A549 (cell line): ENCODE measurements around the gene C1orf35. TPM values are rescaled to one million over a fixed set of nuclear protein-coding genes. Genes with fewer than 3 reads are reported as not detected.

Experiments
- ATAC-seq, 2 experiments: fragments of 200-7000 bp in 1 of 2; fragments of >200 bp in 1 of 2; cut with Nextera tagmentation in 1 of 2; cut with Tn5 transposase in 1 of 2; 3 replicates each; pipeline versions ENCODE4 v1.8.0 to v1.9.1; 2018 to 2020; ENCODE audit warnings: mild to moderate bottlenecking in 1 of 2, moderate library complexity in 1 of 2
- CTCF ChIA-PET: fragments of 300-600 bp; sonication (Branson Sonifier 250); formaldehyde crosslinking; extraction: SDS; loops from one replicate; lab custom pipeline; 2021; ENCODE audit warnings: antibody characterized with exemption, inconsistent platforms; lab: Yijun Ruan, JAX
- POLR2A ChIA-PET: fragments of 350-600 bp; formaldehyde crosslinking; extraction: SDS; loops from one replicate; lab custom pipeline; 2021; ENCODE audit warnings: antibody characterized with exemption, inconsistent platforms; lab: Yijun Ruan, JAX
- DNase-seq, 2 experiments: peaks; one replicate each; pipeline versions ENCODE4 v3.0.0 to v3.0.0-alpha.2; 2011 to 2016; ENCODE audit warnings: low read depth in 1 of 2, low spot score in 1 of 2
- FAIRE-seq: peaks from 2 replicates; lab custom pipeline; 2011; peaks lifted over from hg19 to GRCh38; lab: Jason Lieb, UNC
- H3K27ac ChIP-seq, 2 experiments: fragments of >200 bp; sonication (Bioruptor Twin); formaldehyde crosslinking; 3 replicates each; pipeline ENCODE4 v1.5.1; 2016 to 2017
- H3K4me1 ChIP-seq: fragments of >200 bp; sonication (Bioruptor Twin); formaldehyde crosslinking; 3 replicates; pipeline ENCODE4 v1.6.1; 2016
- H3K4me2 ChIP-seq: fragments of >200 bp; sonication (Bioruptor Twin); formaldehyde crosslinking; 3 replicates; pipeline ENCODE4 v1.6.1; 2016
- H3K4me3 ChIP-seq: fragments of >200 bp; sonication (Bioruptor Twin); formaldehyde crosslinking; 3 replicates; pipeline ENCODE4 v1.5.1; 2016
- H3K9me3 ChIP-seq: fragments of >200 bp; sonication (Bioruptor Twin); formaldehyde crosslinking; 3 replicates; pipeline ENCODE4 v1.6.1; 2016
- BHLHE40 ChIP-seq: IDR thresholded peaks from 2 replicates; pipeline ENCODE4 v1.6.1; 2012; ENCODE audit warnings: low read depth, low read length, inconsistent platforms
- CBX2 ChIP-seq: fragments of 200-600 bp; sonication (generic); IDR thresholded peaks from 2 replicates; pipeline ENCODE4 v1.6.1; 2016; ENCODE audit warnings: low read depth, mild to moderate bottlenecking, borderline replicate concordance
- CBX8 ChIP-seq: fragments of 200-600 bp; sonication (generic); IDR thresholded peaks from 2 replicates; pipeline ENCODE4 v1.6.1; 2016
- CHD4 ChIP-seq: fragments of 200-600 bp; sonication (generic); IDR thresholded peaks from 2 replicates; pipeline ENCODE4 v1.6.1; 2016; ENCODE audit warnings: antibody characterized with exemption, mild to moderate bottlenecking, borderline replicate concordance
- ESRRA ChIP-seq: fragments of 150-350 bp; IDR thresholded peaks from 2 replicates; pipeline ENCODE4 v1.6.1; 2014; ENCODE audit warnings: mild to moderate bottlenecking, low read length, borderline replicate concordance
- FOSB ChIP-seq: fragments of 250-450 bp; sonication (Bioruptor Pico); IDR thresholded peaks from 2 replicates; pipeline ENCODE4 v1.5.0; 2020; ENCODE audit warnings: mild to moderate bottlenecking, moderate library complexity
- FOXS1 ChIP-seq: fragments of 250-450 bp; sonication (Bioruptor Pico); IDR thresholded peaks from 2 replicates; pipeline ENCODE4 v1.5.0; 2020; ENCODE audit warnings: mild to moderate bottlenecking, moderate library complexity
- HEYL ChIP-seq: fragments of 250-450 bp; sonication (Bioruptor Pico); IDR thresholded peaks from 2 replicates; pipeline ENCODE4 v1.8.0; 2021; ENCODE audit warnings: mild to moderate bottlenecking, moderate library complexity
- HOXA7 ChIP-seq: fragments of 250-450 bp; sonication (Bioruptor Pico); IDR thresholded peaks from 2 replicates; pipeline ENCODE4 v1.5.0; 2020; ENCODE audit warnings: mild to moderate bottlenecking, moderate library complexity
- HOXB5 ChIP-seq: fragments of 250-450 bp; sonication (Bioruptor Pico); IDR thresholded peaks from 2 replicates; pipeline ENCODE4 v1.5.0; 2020; ENCODE audit warnings: mild to moderate bottlenecking, moderate library complexity
- JUN ChIP-seq, 2 experiments: fragments of >200 bp; sonication (Bioruptor Twin); formaldehyde crosslinking; IDR thresholded peaks; 2 replicates in 1 of 2; 3 replicates in 1 of 2; pipeline ENCODE4 v1.6.1; 2016 to 2017
- JUNB ChIP-seq: fragments of >200 bp; sonication (Bioruptor Twin); formaldehyde crosslinking; IDR thresholded peaks from 2 replicates; pipeline ENCODE4 v1.6.1; 2016
- KDM1A ChIP-seq: fragments of 200-600 bp; sonication (generic); IDR thresholded peaks from 2 replicates; pipeline ENCODE4 v1.6.1; 2016; ENCODE audit warnings: low read depth, mild to moderate bottlenecking
- KDM5A ChIP-seq: fragments of 200-600 bp; sonication (generic); IDR thresholded peaks from 2 replicates; pipeline ENCODE4 v1.6.1; 2016; ENCODE audit warnings: antibody characterized with exemption, mild to moderate bottlenecking
- MAFK ChIP-seq: fragments of 450-650 bp; IDR thresholded peaks from 2 replicates; pipeline ENCODE4 v1.6.1; 2014; ENCODE audit not compliant: partially characterized antibody
- MYC ChIP-seq: IDR thresholded peaks from 2 replicates; pipeline ENCODE4 v1.6.1; 2012; ENCODE audit warnings: mild to moderate bottlenecking, inconsistent platforms, low read length, improper control_type of control experiment, borderline replicate concordance
- NPAS2 ChIP-seq: fragments of 250-450 bp; sonication (Bioruptor Pico); IDR thresholded peaks from 2 replicates; pipeline ENCODE4 v1.8.0; 2022; ENCODE audit warnings: mild to moderate bottlenecking, moderate library complexity, borderline replicate concordance
- NR3C1 ChIP-seq: fragments of >200 bp; sonication (Bioruptor Twin); formaldehyde crosslinking; IDR thresholded peaks from 3 replicates; pipeline ENCODE4 v1.6.1; 2017
- PHF8 ChIP-seq: fragments of 200-600 bp; sonication (generic); IDR thresholded peaks from 2 replicates; pipeline ENCODE4 v1.6.1; 2016; ENCODE audit warnings: low read depth, mild to moderate bottlenecking, antibody characterized with exemption, moderate library complexity, borderline replicate concordance
- POLR2A ChIP-seq: IDR thresholded peaks from 2 replicates; pipeline ENCODE4 v1.6.1; 2012; ENCODE audit warnings: mild to moderate bottlenecking, low read length
- POLR2AphosphoS2 ChIP-seq: conservative IDR thresholded peaks from 2 replicates; pipeline ENCODE4 v1.6.1; 2012; ENCODE audit warnings: low read length, improper control_type of control experiment, inconsistent platforms
- RAD21 ChIP-seq, 2 experiments: fragments of >200 bp in 1 of 2; sonication (Bioruptor Twin) in 1 of 2; formaldehyde crosslinking in 1 of 2; IDR thresholded peaks in 1 of 2; conservative IDR thresholded peaks in 1 of 2; 2 replicates in 1 of 2; 3 replicates in 1 of 2; pipeline ENCODE4 v1.6.1; 2012 to 2018; ENCODE audit warnings: inconsistent platforms in 1 of 2
- RCOR1 ChIP-seq: fragments of 150-350 bp; IDR thresholded peaks from 2 replicates; pipeline ENCODE4 v1.6.1; 2014; ENCODE audit warnings: antibody characterized with exemption, low read length, low read depth
- RFX5 ChIP-seq: fragments of 450-650 bp; IDR thresholded peaks from 2 replicates; pipeline ENCODE4 v1.7.1; 2014; ENCODE audit warnings: antibody characterized with exemption, mild to moderate bottlenecking, moderate library complexity
- RNF2 ChIP-seq: fragments of 200-600 bp; sonication (generic); IDR thresholded peaks from 2 replicates; pipeline ENCODE4 v1.6.1; 2016; ENCODE audit warnings: low read depth, mild to moderate bottlenecking, antibody characterized with exemption, moderate library complexity, borderline replicate concordance
- TFCP2L1 ChIP-seq: fragments of 250-450 bp; sonication (Bioruptor Pico); IDR thresholded peaks from 2 replicates; pipeline ENCODE4 v1.5.0; 2021; ENCODE audit warnings: mild to moderate bottlenecking
- ZC3H11A ChIP-seq: fragments of 450-650 bp; IDR thresholded peaks from 2 replicates; pipeline ENCODE4 v1.6.1; 2014; ENCODE audit warnings: antibody characterized with exemption, mild to moderate bottlenecking
- ZNF302 ChIP-seq: fragments of 250-450 bp; sonication (Bioruptor Pico); IDR thresholded peaks from 2 replicates; pipeline ENCODE4 v1.9.0; 2021; ENCODE audit warnings: inconsistent platforms, mild to moderate bottlenecking, moderate library complexity
- ZSCAN20 ChIP-seq: fragments of 250-450 bp; sonication (Bioruptor Pico); IDR thresholded peaks from 2 replicates; pipeline ENCODE4 v1.8.0; 2022; ENCODE audit warnings: mild to moderate bottlenecking, moderate library complexity
- WGBS: methylation state at CpG from one replicate; pipeline ENCODE4 v1.1.6; 2017; ENCODE audit errors: missing lambda C conversion rate; 5-methylcytosine and 5-hydroxymethylcytosine counted together
- polyA plus RNA-seq, 4 experiments: library from polyadenylated mRNA; depleted of rRNA in 3 of 4; stranded (reverse); fragments of >200 nt; fragmentation: RNase III in 1 of 4; extraction: RNeasy Plus Mini Kit Qiagen cat#74134 plus additional on column Dnase treatment in 1 of 4; gene quantifications; 2 replicates in 3 of 4; 3 replicates in 1 of 4; pipeline ENCODE4 v1.2.3, GENCODE V29; 2011 to 2017
- TF ChIP-seq, protein P1 (sequence below): fragments of >200 bp; sonication (Bioruptor Twin); formaldehyde crosslinking; IDR thresholded peaks from 3 replicates; pipeline ENCODE4 v1.6.1; 2016
- TF ChIP-seq, protein P2 (sequence below): fragments of 250-450 bp; sonication (Bioruptor Pico); IDR thresholded peaks from 2 replicates; pipeline ENCODE4 v1.5.0; 2020; ENCODE audit warnings: low read depth, mild to moderate bottlenecking, moderate library complexity
- TF ChIP-seq, protein P3 (sequence below): IDR thresholded peaks from 2 replicates; pipeline ENCODE4 v1.6.1; 2012; ENCODE audit warnings: low read depth, borderline replicate concordance
- TF ChIP-seq, protein P4 (sequence below): fragments of 250-450 bp; sonication (Bioruptor Pico); IDR thresholded peaks from 2 replicates; pipeline ENCODE4 v1.5.0; 2021; ENCODE audit warnings: mild to moderate bottlenecking, moderate library complexity, borderline replicate concordance
- TF ChIP-seq, protein P5 (sequence below): IDR thresholded peaks from 2 replicates; pipeline ENCODE4 v1.6.1; 2012
- TF ChIP-seq, protein P6 (sequence below): IDR thresholded peaks from 2 replicates; pipeline ENCODE4 v1.6.1; 2012

Gene C1orf35
- polyA plus RNA-seq, 2 of the 4 experiments (the other 2 are of a cell fraction): 9.8 to 28.9 TPM

DNA sequence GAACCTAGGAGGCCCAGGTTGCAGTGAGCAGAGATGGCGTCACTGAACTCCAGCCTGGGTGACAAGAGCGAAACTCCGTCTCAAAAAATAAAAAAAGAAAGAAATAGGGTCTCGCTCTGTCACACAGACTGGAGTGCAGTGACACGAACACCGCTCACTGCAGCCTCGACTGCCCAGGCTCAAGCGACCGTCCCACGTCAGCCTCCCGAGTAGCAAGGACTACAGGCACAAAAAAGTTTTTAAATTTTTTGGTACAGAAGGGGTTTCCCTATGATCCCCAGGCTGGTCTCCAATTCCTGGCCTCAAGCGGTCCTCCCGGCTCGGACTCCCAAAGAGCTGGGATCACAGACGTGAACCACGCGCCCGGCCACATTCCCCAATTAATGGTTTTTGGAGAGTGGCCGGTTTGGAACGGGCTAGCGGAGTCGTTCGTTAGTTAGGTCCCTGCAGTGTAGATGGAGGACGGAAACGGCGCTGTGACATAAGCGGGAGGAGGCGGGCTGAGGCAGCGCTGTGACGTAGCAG is 36.3 kb upstream of the C1orf35 start:
- no peak for DNase-seq
- no peaks in the 10 kb centered on the region for H3K9me3 ChIP-seq
- peak overlapping the region; percentile 65 for H3K4me3 ChIP-seq
- WGBS: 17% methylated on average over 30 of the region's 30 CpGs
- peaks cover 14% of the 10 kb centered on the region for H3K4me1 ChIP-seq
- no peak for FAIRE-seq
- peak overlapping the region; percentile 84 to 89 for H3K27ac ChIP-seq
- ChIA-PET CTCF (interaction anchor here (0.9 to 2.1 kb wide), 3 partner anchors 9 to 253 kb away, joined by 3 to 9 read pairs (median 3); no protein-coding TSS in a partner anchor), POLR2A (no interaction called here)
- TF ChIP-seq, protein P1, sequence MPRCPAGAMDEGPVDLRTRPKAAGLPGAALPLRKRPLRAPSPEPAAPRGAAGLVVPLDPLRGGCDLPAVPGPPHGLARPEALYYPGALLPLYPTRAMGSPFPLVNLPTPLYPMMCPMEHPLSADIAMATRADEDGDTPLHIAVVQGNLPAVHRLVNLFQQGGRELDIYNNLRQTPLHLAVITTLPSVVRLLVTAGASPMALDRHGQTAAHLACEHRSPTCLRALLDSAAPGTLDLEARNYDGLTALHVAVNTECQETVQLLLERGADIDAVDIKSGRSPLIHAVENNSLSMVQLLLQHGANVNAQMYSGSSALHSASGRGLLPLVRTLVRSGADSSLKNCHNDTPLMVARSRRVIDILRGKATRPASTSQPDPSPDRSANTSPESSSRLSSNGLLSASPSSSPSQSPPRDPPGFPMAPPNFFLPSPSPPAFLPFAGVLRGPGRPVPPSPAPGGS: 0 out of 3 replicates have a peak, but pooled peaks have one; percentile 30
- TF ChIP-seq, protein P2, sequence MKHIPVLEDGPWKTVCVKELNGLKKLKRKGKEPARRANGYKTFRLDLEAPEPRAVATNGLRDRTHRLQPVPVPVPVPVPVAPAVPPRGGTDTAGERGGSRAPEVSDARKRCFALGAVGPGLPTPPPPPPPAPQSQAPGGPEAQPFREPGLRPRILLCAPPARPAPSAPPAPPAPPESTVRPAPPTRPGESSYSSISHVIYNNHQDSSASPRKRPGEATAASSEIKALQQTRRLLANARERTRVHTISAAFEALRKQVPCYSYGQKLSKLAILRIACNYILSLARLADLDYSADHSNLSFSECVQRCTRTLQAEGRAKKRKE: no peak
- no peak for TF ChIP-seq RFX5
- TF ChIP-seq HEYL: no peak
- TF ChIP-seq CBX2: no peak
- no peak for TF ChIP-seq TFCP2L1 (CRISPR knock-in tag)
- no peak for TF ChIP-seq POLR2AphosphoS2
- TF ChIP-seq ZC3H11A: no peak
- TF ChIP-seq, protein P3, sequence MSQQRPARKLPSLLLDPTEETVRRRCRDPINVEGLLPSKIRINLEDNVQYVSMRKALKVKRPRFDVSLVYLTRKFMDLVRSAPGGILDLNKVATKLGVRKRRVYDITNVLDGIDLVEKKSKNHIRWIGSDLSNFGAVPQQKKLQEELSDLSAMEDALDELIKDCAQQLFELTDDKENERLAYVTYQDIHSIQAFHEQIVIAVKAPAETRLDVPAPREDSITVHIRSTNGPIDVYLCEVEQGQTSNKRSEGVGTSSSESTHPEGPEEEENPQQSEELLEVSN: no peak
- TF ChIP-seq MAFK: no peak
- TF ChIP-seq CBX8: no peak
- TF ChIP-seq MYC: no peak
- TF ChIP-seq NR3C1: no peak
- no peak for TF ChIP-seq FOSB (CRISPR knock-in tag)
- no peak for TF ChIP-seq ESRRA
- TF ChIP-seq, protein P4, sequence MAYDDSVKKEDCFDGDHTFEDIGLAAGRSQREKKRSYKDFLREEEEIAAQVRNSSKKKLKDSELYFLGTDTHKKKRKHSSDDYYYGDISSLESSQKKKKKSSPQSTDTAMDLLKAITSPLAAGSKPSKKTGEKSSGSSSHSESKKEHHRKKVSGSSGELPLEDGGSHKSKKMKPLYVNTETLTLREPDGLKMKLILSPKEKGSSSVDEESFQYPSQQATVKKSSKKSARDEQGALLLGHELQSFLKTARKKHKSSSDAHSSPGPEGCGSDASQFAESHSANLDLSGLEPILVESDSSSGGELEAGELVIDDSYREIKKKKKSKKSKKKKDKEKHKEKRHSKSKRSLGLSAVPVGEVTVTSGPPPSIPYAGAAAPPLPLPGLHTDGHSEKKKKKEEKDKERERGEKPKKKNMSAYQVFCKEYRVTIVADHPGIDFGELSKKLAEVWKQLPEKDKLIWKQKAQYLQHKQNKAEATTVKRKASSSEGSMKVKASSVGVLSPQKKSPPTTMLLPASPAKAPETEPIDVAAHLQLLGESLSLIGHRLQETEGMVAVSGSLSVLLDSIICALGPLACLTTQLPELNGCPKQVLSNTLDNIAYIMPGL (CRISPR knock-in tag): no peak
- no peak for TF ChIP-seq FOXS1 (CRISPR knock-in tag)
- TF ChIP-seq NPAS2 (CRISPR knock-in tag): no peak
- no peak for TF ChIP-seq HOXB5 (CRISPR knock-in tag)
- no peak for TF ChIP-seq JUNB
- no peak for TF ChIP-seq RNF2
- TF ChIP-seq, protein P5, sequence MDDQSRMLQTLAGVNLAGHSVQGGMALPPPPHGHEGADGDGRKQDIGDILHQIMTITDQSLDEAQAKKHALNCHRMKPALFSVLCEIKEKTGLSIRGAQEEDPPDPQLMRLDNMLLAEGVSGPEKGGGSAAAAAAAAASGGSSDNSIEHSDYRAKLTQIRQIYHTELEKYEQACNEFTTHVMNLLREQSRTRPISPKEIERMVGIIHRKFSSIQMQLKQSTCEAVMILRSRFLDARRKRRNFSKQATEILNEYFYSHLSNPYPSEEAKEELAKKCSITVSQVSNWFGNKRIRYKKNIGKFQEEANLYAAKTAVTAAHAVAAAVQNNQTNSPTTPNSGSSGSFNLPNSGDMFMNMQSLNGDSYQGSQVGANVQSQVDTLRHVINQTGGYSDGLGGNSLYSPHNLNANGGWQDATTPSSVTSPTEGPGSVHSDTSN: no peak
- TF ChIP-seq KDM1A: no peak
- TF ChIP-seq, protein P6, sequence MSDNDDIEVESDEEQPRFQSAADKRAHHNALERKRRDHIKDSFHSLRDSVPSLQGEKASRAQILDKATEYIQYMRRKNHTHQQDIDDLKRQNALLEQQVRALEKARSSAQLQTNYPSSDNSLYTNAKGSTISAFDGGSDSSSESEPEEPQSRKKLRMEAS: no peak
- TF ChIP-seq RCOR1: no peak
- TF ChIP-seq ZNF302 (CRISPR knock-in tag): no peak
- TF ChIP-seq KDM5A: no peak
- TF ChIP-seq PHF8: peak; percentile 44; the same call in 1 of the 2 replicates
- TF ChIP-seq POLR2A: peak; percentile 62
- TF ChIP-seq RAD21 (conservative IDR thresholded peaks at IDR 0.05 in 1 of 2, IDR thresholded peaks at IDR 0.05 in 1 of 2): no peak
- no peak for TF ChIP-seq CHD4
- TF ChIP-seq HOXA7 (CRISPR knock-in tag): no peak
- TF ChIP-seq ZSCAN20 (CRISPR knock-in tag): no peak
- TF ChIP-seq JUN (IDR thresholded peaks at IDR 0.05): peak in 1 of 2 experiments; percentile 34; a peak in 2 of 5 replicates
- TF ChIP-seq BHLHE40: no peak
- peak overlapping the region; percentile 88 for H3K4me2 ChIP-seq
- no peak for ATAC-seq
